Progenitor cell of endocrine pancreas (in vitro differentiated cells): Measurements from ENCODE around the gene CHMP4A. TPM values are rescaled to one million over a fixed set of nuclear protein-coding genes. Genes with fewer than 3 reads are reported as not detected.
A peak's percentile ranks its signal among the peaks of the same experiment; 100 is the strongest.

Experiments
- DNase-seq: peaks from one replicate; pipeline ENCODE4 v3.0.0; 2021; ENCODE audit warnings: low spot score; ENCODE audit not compliant: unreplicated experiment
- H3K27ac Mint-ChIP-seq: 2 replicates; pipeline ENCODE4 v1.8.0; 2021; ENCODE audit warnings: mild to moderate bottlenecking, moderate library complexity, mixed read lengths
- H3K27me3 Mint-ChIP-seq: 2 replicates; pipeline ENCODE4 v1.8.0; 2021; ENCODE audit warnings: mixed read lengths
- H3K36me3 Mint-ChIP-seq: 2 replicates; pipeline ENCODE4 v1.8.0; 2022; ENCODE audit warnings: mixed read lengths; ENCODE audit not compliant: insufficient read depth
- H3K4me1 Mint-ChIP-seq: 2 replicates; pipeline ENCODE4 v1.8.0; 2021; ENCODE audit warnings: low read depth, mixed read lengths
- H3K4me3 Mint-ChIP-seq: 2 replicates; pipeline ENCODE4 v1.8.0; 2021; ENCODE audit warnings: low read depth, mild to moderate bottlenecking, moderate library complexity, mixed read lengths
- H3K9me3 Mint-ChIP-seq: 2 replicates; pipeline ENCODE4 v1.8.0; 2021; ENCODE audit warnings: low read depth, mixed read lengths
- CTCF ChIP-seq: fragments of 200-600 bp; sonication (generic); IDR thresholded peaks from one replicate; pipeline ENCODE4 v1.5.0; 2021; ENCODE audit warnings: antibody characterized with exemption, mild to moderate bottlenecking; ENCODE audit not compliant: unreplicated experiment
- total RNA-seq: library from RNA; stranded (reverse); gene quantifications from 2 replicates; pipeline ENCODE4 v1.2.1, GENCODE V29; 2021

Gene CHMP4A
- total RNA-seq, 1 donor from 2014 or later, result 54.3 TPM

- Mint-ChIP-seq H3K9me3 (no peaks in the 10 kb centered on the region), H3K27me3 (no peaks in the 10 kb centered on the region), H3K4me3 (no peak overlapping the region), H3K36me3 (no peaks in the 10 kb centered on the region), H3K27ac (peak overlapping the region; percentile 16), H3K4me1 (no peaks in the 10 kb centered on the region)
- TF ChIP-seq CTCF, result no peak
- DNase-seq, result no peak
These were observed 46.9 kb upstream of the CHMP4A start for GRCh38 chr14:24260026-24260779.

- Mint-ChIP-seq H3K9me3 (no peaks in the 10 kb centered on the region), H3K36me3 (no peaks in the 10 kb centered on the region), H3K27me3 (no peaks in the 10 kb centered on the region), H3K27ac (peak overlapping the region; percentile 16), H3K4me1 (no peaks in the 10 kb centered on the region), H3K4me3 (no peak overlapping the region)
- TF ChIP-seq CTCF, result no peak
- DNase-seq, result no peak
These were observed 46.2 kb upstream of the CHMP4A start for GRCh38 chr14:24259282-24260025.

- H3K4me1 Mint-ChIP-seq, result no peaks in the 10 kb centered on the region
- H3K27ac Mint-ChIP-seq, result no peak overlapping the region
- DNase-seq, result no peak
- TF ChIP-seq CTCF, result no peak
- no peak overlapping the region for H3K4me3 Mint-ChIP-seq
- no peaks in the 10 kb centered on the region for H3K36me3 Mint-ChIP-seq
- H3K9me3 Mint-ChIP-seq, result no peaks in the 10 kb centered on the region
- no peaks in the 10 kb centered on the region for H3K27me3 Mint-ChIP-seq
These were observed 45.4 kb upstream of the CHMP4A start for GRCh38 chr14:24258548-24259265.

GRCh38 chr14:24258119-24258518, 44.8 kb upstream of the CHMP4A start:
- Mint-ChIP-seq H3K36me3 (no peaks in the 10 kb centered on the region), H3K4me3 (no peak overlapping the region), H3K27ac (no peak overlapping the region), H3K4me1 (no peaks in the 10 kb centered on the region), H3K27me3 (no peaks in the 10 kb centered on the region), H3K9me3 (no peaks in the 10 kb centered on the region)
- DNase-seq, result no peak
- TF ChIP-seq CTCF, result no peak

GRCh38 chr14:24256960-24257359, 43.7 kb upstream of the CHMP4A start:
- TF ChIP-seq CTCF, result no peak
- Mint-ChIP-seq H3K27ac (no peak overlapping the region), H3K27me3 (no peaks in the 10 kb centered on the region), H3K36me3 (no peaks in the 10 kb centered on the region), H3K9me3 (no peaks in the 10 kb centered on the region), H3K4me3 (no peak overlapping the region), H3K4me1 (no peaks in the 10 kb centered on the region)
- DNase-seq, result no peak
